HEK293 (cell line): ENCODE data around the gene PTPRN2.

Experiments used
- CTCF ChIA-PET: fragments of 350-600 bp; formaldehyde crosslinking; extraction: SDS; loops from one replicate; lab custom pipeline; 2021; ENCODE audit warnings: antibody characterized with exemption; lab: Yijun Ruan, JAX
- POLR2A ChIA-PET: fragments of 300-600 bp; formaldehyde crosslinking; extraction: SDS; loops from one replicate; lab custom pipeline; 2020; ENCODE audit warnings: antibody characterized with exemption, inconsistent platforms; lab: Yijun Ruan, JAX
- H3K27ac ChIP-seq: fragments of 200-500 bp; sonication (Bioruptor generic); 2 replicates; pipeline ENCODE4 v1.5.1; 2014; ENCODE audit warnings: low read depth, low read length, control low read depth, inconsistent platforms; ENCODE audit errors: extremely low read depth
- H3K36me3 ChIP-seq, 2 experiments: fragments of 200-500 bp in 1 of 2; sonication (Bioruptor generic) in 1 of 2; 1 replicate in 1 of 2; 2 replicates in 1 of 2; pipeline ENCODE4 v1.5.1; 2014 to 2017; ENCODE audit warnings: inconsistent platforms in 2 of 2, low read length in 2 of 2; ENCODE audit not compliant: control insufficient read depth in 2 of 2, insufficient read depth in 1 of 2
- H3K4me1 ChIP-seq: fragments of 200-500 bp; sonication (Bioruptor generic); 2 replicates; pipeline ENCODE4 v1.5.1; 2014; ENCODE audit warnings: mild to moderate bottlenecking, low read length, inconsistent platforms; ENCODE audit not compliant: control insufficient read depth, insufficient read depth
- H3K4me3 ChIP-seq: 2 replicates; pipeline ENCODE4 v1.5.1; 2011; ENCODE audit warnings: low read depth, mild to moderate bottlenecking, control low read depth, low read length, moderate library complexity
- H3K9me3 ChIP-seq: fragments of 200-500 bp; sonication (Bioruptor generic); 2 replicates; pipeline ENCODE4 v1.5.1; 2014; ENCODE audit warnings: low read depth, low read length, inconsistent platforms; ENCODE audit not compliant: control insufficient read depth, insufficient read depth
- CTCF ChIP-seq: fragments of 450-650 bp; formaldehyde crosslinking; IDR thresholded peaks from 2 replicates; pipeline ENCODE4 v1.5.1; 2016; ENCODE audit warnings: missing biosample characterization, missing genetic modification characterization
- IKZF3 ChIP-seq: fragments of 450-650 bp; IDR thresholded peaks from 2 replicates; pipeline ENCODE4 v1.5.0; 2018; ENCODE audit warnings: missing biosample characterization, mild to moderate bottlenecking, missing genetic modification characterization, moderate library complexity
- MEIS1 ChIP-seq: sonication (generic); formaldehyde crosslinking; IDR thresholded peaks from 2 replicates; pipeline ENCODE4 v1.8.1; 2022; ENCODE audit warnings: missing genetic modification reagents, mild to moderate bottlenecking, borderline replicate concordance
- SP3 ChIP-seq: fragments of 450-650 bp; formaldehyde crosslinking; IDR thresholded peaks from 2 replicates; pipeline ENCODE4 v1.5.1; 2016; ENCODE audit warnings: missing biosample characterization, missing genetic modification characterization
- WT1 ChIP-seq: fragments of 450-650 bp; formaldehyde crosslinking; IDR thresholded peaks from 2 replicates; pipeline ENCODE4 v1.5.1; 2016; ENCODE audit warnings: missing biosample characterization, missing genetic modification characterization
- ZNF10 ChIP-seq: fragments of 450-650 bp; formaldehyde crosslinking; IDR thresholded peaks from 2 replicates; pipeline ENCODE4 v1.5.1; 2017; ENCODE audit warnings: missing biosample characterization, missing genetic modification characterization
- ZNF155 ChIP-seq: fragments of 450-650 bp; formaldehyde crosslinking; IDR thresholded peaks from 2 replicates; pipeline ENCODE4 v1.5.1; 2016; ENCODE audit warnings: missing biosample characterization, missing genetic modification characterization
- ZNF174 ChIP-seq: fragments of 450-650 bp; formaldehyde crosslinking; IDR thresholded peaks from 2 replicates; pipeline ENCODE4 v1.5.0; 2017; ENCODE audit warnings: missing biosample characterization, mild to moderate bottlenecking, missing genetic modification characterization
- ZNF302 ChIP-seq: fragments of 450-650 bp; formaldehyde crosslinking; IDR thresholded peaks from 2 replicates; pipeline ENCODE4 v1.5.1; 2016; ENCODE audit warnings: missing biosample characterization, missing genetic modification characterization, low read depth
- ZNF366 ChIP-seq: fragments of 450-650 bp; formaldehyde crosslinking; conservative IDR thresholded peaks from 2 replicates; pipeline ENCODE4 v1.5.1; 2016; ENCODE audit warnings: missing biosample characterization, missing genetic modification characterization
- ZNF513 ChIP-seq: fragments of 450-650 bp; IDR thresholded peaks from 2 replicates; pipeline ENCODE4 v1.5.1; 2018; ENCODE audit warnings: missing biosample characterization, missing genetic modification characterization
- ZNF549 ChIP-seq: fragments of 450-650 bp; IDR thresholded peaks from 2 replicates; pipeline ENCODE4 v1.5.1; 2018; ENCODE audit warnings: missing biosample characterization, missing genetic modification characterization, mild to moderate bottlenecking, inconsistent platforms, moderate library complexity
- ZNF623 ChIP-seq: fragments of 450-650 bp; formaldehyde crosslinking; IDR thresholded peaks from 2 replicates; pipeline ENCODE4 v1.5.1; 2016; ENCODE audit warnings: missing biosample characterization, missing genetic modification characterization
- ZNF658 ChIP-seq: fragments of 450-650 bp; formaldehyde crosslinking; IDR thresholded peaks from 2 replicates; pipeline ENCODE4; 2016; ENCODE audit warnings: missing biosample characterization, missing genetic modification characterization
- ZNF664 ChIP-seq: fragments of 450-650 bp; formaldehyde crosslinking; IDR thresholded peaks from 2 replicates; pipeline ENCODE4 v1.5.1; 2016; ENCODE audit warnings: missing biosample characterization, missing genetic modification characterization
- ZNF670 ChIP-seq: fragments of 450-650 bp; formaldehyde crosslinking; IDR thresholded peaks from 2 replicates; pipeline ENCODE4 v1.5.1; 2016; ENCODE audit warnings: missing biosample characterization, missing genetic modification characterization, low read depth
- ZNF776 ChIP-seq: fragments of 450-650 bp; formaldehyde crosslinking; IDR thresholded peaks from 2 replicates; pipeline ENCODE4 v1.5.0; 2017; ENCODE audit warnings: missing biosample characterization, missing genetic modification characterization, borderline replicate concordance
- TF ChIP-seq, protein P1 (sequence below): fragments of 450-650 bp; formaldehyde crosslinking; conservative IDR thresholded peaks from 2 replicates; pipeline ENCODE4 v1.5.1; 2016; ENCODE audit warnings: low read depth, missing biosample characterization, missing genetic modification characterization
- TF ChIP-seq, protein P2 (sequence below): fragments of 450-650 bp; formaldehyde crosslinking; IDR thresholded peaks from 2 replicates; pipeline ENCODE4 v1.5.1; 2016; ENCODE audit warnings: missing biosample characterization, missing genetic modification characterization

The PTPRN2 gene

DNA sequence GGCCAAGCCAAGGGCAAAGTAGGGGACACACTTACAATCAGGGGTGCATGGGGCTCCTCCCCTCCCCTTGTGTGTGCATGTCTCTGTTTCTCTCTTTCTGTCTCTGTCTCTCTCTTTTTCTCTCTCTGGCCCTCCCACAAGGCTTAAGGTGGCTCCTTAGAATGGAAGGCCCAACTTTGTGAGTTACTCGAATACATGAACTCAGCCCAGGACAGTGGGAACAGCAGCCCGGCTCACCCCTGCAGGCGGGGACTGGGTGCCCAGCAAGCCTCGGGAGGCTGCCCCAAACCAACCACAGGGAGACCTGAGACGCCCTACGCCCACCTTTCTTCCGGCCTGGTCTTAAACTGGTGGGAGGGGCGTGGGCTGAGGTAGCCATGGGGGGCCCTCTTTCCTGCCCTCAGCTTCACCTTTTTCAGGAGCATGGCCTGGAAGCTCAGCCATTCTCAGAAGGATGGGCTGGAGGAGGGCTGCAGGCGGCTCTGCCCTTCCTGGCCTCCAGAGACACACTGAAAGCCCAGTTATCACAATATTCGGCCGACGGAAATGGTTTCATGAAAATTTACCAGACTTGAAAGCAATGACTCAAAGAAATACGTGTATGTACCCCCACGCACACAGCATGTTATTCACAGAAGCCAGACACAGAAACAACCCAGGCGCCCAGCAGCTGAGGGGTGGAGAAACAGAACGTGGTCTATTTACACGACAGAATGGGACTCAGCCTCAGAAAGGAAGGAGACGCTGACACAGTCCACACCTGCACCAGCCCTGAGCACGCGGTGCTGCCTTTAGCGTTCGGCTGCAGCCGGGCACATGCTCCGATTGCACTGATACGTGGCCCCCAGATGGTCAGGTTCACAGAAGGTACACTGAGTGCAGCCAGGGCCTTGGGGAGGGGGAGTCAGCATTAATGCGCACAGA is 229.5 kb downstream of the PTPRN2 start:
- no peak overlapping the region for H3K4me3 ChIP-seq
- no peaks in the 10 kb centered on the region for H3K9me3 ChIP-seq
- POLR2A ChIA-PET, result no interaction called here
- no peak overlapping the region for H3K27ac ChIP-seq
- H3K36me3 ChIP-seq, result no peaks in the 10 kb centered on the region
- H3K4me1 ChIP-seq, result no peaks in the 10 kb centered on the region
- CTCF ChIA-PET, result no interaction called here
- no peak for TF ChIP-seq IKZF3 (tag by site-specific recombination)
- TF ChIP-seq ZNF623 (tag by site-specific recombination), result no peak
- no peak for TF ChIP-seq ZNF10 (tag by site-specific recombination)
- TF ChIP-seq SP3 (tag by site-specific recombination), result no peak
- TF ChIP-seq ZNF549 (tag by site-specific recombination), result no peak
- TF ChIP-seq WT1, result no peak
- no peak for TF ChIP-seq ZNF513 (tag by site-specific recombination)
- TF ChIP-seq ZNF670 (tag by site-specific recombination), result no peak
- no peak for TF ChIP-seq ZNF174 (tag by site-specific recombination)
- TF ChIP-seq, protein P1, sequence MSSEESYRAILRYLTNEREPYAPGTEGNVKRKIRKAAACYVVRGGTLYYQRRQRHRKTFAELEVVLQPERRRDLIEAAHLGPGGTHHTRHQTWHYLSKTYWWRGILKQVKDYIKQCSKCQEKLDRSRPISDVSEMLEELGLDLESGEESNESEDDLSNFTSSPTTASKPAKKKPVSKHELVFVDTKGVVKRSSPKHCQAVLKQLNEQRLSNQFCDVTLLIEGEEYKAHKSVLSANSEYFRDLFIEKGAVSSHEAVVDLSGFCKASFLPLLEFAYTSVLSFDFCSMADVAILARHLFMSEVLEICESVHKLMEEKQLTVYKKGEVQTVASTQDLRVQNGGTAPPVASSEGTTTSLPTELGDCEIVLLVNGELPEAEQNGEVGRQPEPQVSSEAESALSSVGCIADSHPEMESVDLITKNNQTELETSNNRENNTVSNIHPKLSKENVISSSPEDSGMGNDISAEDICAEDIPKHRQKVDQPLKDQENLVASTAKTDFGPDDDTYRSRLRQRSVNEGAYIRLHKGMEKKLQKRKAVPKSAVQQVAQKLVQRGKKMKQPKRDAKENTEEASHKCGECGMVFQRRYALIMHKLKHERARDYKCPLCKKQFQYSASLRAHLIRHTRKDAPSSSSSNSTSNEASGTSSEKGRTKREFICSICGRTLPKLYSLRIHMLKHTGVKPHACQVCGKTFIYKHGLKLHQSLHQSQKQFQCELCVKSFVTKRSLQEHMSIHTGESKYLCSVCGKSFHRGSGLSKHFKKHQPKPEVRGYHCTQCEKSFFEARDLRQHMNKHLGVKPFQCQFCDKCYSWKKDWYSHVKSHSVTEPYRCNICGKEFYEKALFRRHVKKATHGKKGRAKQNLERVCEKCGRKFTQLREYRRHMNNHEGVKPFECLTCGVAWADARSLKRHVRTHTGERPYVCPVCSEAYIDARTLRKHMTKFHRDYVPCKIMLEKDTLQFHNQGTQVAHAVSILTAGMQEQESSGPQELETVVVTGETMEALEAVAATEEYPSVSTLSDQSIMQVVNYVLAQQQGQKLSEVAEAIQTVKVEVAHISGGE (tag by site-specific recombination), result no peak
- TF ChIP-seq, protein P2, sequence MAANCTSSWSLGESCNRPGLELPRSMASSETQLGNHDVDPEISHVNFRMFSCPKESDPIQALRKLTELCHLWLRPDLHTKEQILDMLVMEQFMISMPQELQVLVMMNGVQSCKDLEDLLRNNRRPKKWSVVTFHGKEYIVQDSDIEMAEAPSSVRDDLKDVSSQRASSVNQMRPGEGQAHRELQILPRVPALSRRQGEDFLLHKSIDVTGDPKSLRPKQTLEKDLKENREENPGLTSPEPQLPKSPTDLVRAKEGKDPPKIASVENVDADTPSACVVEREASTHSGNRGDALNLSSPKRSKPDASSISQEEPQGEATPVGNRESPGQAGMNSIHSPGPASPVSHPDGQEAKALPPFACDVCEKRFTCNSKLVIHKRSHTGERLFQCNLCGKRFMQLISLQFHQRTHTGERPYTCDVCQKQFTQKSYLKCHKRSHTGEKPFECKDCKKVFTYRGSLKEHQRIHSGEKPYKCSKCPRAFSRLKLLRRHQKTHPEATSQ, result no peak
- no peak for TF ChIP-seq MEIS1 (CRISPR knock-in tag)
- TF ChIP-seq ZNF776 (tag by site-specific recombination), result no peak
- no peak for TF ChIP-seq ZNF658 (tag by site-specific recombination)
- TF ChIP-seq ZNF366 (tag by site-specific recombination), result no peak
- no peak for TF ChIP-seq CTCF
- no peak for TF ChIP-seq ZNF302 (tag by site-specific recombination)
- no peak for TF ChIP-seq ZNF155
- TF ChIP-seq ZNF664, result no peak
